Psoas muscle (tissue), 8 donors: Measurements from ENCODE around the gene ENAH. TPM values are rescaled to one million over a fixed set of nuclear protein-coding genes. Genes with fewer than 3 reads are reported as not detected.

Experiments
- ATAC-seq, 4 donors: fragments of 200-7000 bp; cut with Tn5 transposase; one replicate each; pipeline ENCODE4 v1.9.1; 2020; ENCODE audit warnings: moderate library complexity in 3 of 4, mild to moderate bottlenecking in 2 of 4
- DNase-seq, 2 donors: peaks; one replicate each; pipeline ENCODE4 v3.0.0-alpha.2; 2020
- H3K27ac ChIP-seq: fragments of 200-600 bp; one replicate; pipeline ENCODE4 v1.8.0; 2022
- H3K27me3 ChIP-seq, 3 donors: fragments of 200-600 bp in 1 of 3; one replicate each; pipeline versions ENCODE4 v1.6.1 to v1.8.0; 2013 to 2022; ENCODE audit warnings: low read length in 2 of 3, mild to moderate bottlenecking in 2 of 3, moderate library complexity in 1 of 3; ENCODE audit not compliant: insufficient read depth in 3 of 3
- H3K36me3 ChIP-seq, 2 donors: fragments of 200-600 bp in 1 of 2; one replicate each; pipeline versions ENCODE4 v1.6.1 to v1.8.0; 2013 to 2022; ENCODE audit warnings: low read depth in 1 of 2, mild to moderate bottlenecking in 1 of 2, moderate library complexity in 1 of 2; ENCODE audit not compliant: insufficient read depth in 1 of 2
- H3K4me1 ChIP-seq: fragments of 200-600 bp; one replicate; pipeline ENCODE4 v1.8.0; 2022
- H3K4me3 ChIP-seq: fragments of 200-600 bp; one replicate; pipeline ENCODE4 v1.8.0; 2022; ENCODE audit warnings: mild to moderate bottlenecking
- H3K9me3 ChIP-seq: fragments of 200-600 bp; one replicate; pipeline ENCODE4 v1.8.0; 2022
- CTCF ChIP-seq: fragments of 200-600 bp; IDR thresholded peaks from one replicate; pipeline ENCODE4 v1.8.0; 2022; ENCODE audit warnings: antibody characterized with exemption
- WGBS, 3 donors: extraction: QIAGEN DNeasy Blood & Tissue Kit; methylation state at CpG; one replicate each; pipeline versions ENCODE4 v1.1.6 to v1.1.7; 2013; 5-methylcytosine and 5-hydroxymethylcytosine counted together
- intact Hi-C, 2 donors: fragments of 100-400 bp; cut with DNase I; formaldehyde crosslinking; loops; one replicate each; pipeline versions ENCODE4 v1.11.0 to v1.14.2; 2022
- polyA plus RNA-seq, 3 donors: library from polyadenylated mRNA; stranded (reverse); fragments of 200-250 nt; gene quantifications; one replicate each; pipeline ENCODE4 v1.2.3, GENCODE V29; 2013
- total RNA-seq, 4 donors: library from RNA; stranded (reverse); fragmentation: NEBNext Ultra II Directional in 2 of 4; extraction: Animal tissue kit (Norgen Biotek cat#: 25700) in 2 of 4; gene quantifications; one replicate each; pipeline versions ENCODE4 v1.2.1 to v1.2.4, GENCODE V29; 2021 to 2023
- donor health status: healthy with polysubstance abuse.
- donor health status: DM: no; HTN: no; CAD: no; lungs with moderate emphysema.
- donor health status: Bipolar disorder and iron deficiency.
- donor health status: healthy.
- donor health status: DM: yes; HTN: yes; CAD: no.
- donor health status: DM: no; HTN: no; CAD: no.
- donor health status: DM: no; HTN: no; CAD: no.
- donor health status: DM: yes; HTN: yes; CAD: no.

Gene ENAH
- total and polyA plus RNA-seq, 7 donors = 17.1 to 262 (median 119) TPM

- Histone ChIP-seq H3K9me3 (no peaks in the 10 kb centered on the region), H3K36me3 (no peaks in the 10 kb centered on the region), H3K27me3 (no peaks in the 10 kb centered on the region), H3K4me3 (no peak overlapping the region), H3K4me1 (peaks cover 62% of the 10 kb centered on the region), H3K27ac (no peak overlapping the region)
- 37 to 70% (median 38%) methylated on average over 5 of the region's 5 CpGs for WGBS, 3 donors
- no peak for DNase-seq
- intact Hi-C loops = loop anchor here in 1 of 2 donors (10.0 kb wide), 1 partner anchor 61 kb away; the partner anchor contains the start of gene ENAH
- peak in 3 of 4 donors; percentile 16 to 61 (median 29) for ATAC-seq
- TF ChIP-seq CTCF = no peak
Measured at GRCh38 chr1:225593414-225593813, 59.5 kb downstream of the ENAH start.

GRCh38 chr1:225592362-225593025 is 60.4 kb downstream of the ENAH start:
- intact Hi-C loops = loop anchor here in 1 of 2 donors (10.0 kb wide), 1 partner anchor 62 kb away; the partner anchor contains the start of gene ENAH
- ATAC-seq = no peak
- Histone ChIP-seq H3K4me1 (peaks cover 56% of the 10 kb centered on the region), H3K4me3 (no peak overlapping the region), H3K27ac (no peak overlapping the region), H3K36me3 (no peaks in the 10 kb centered on the region), H3K9me3 (no peaks in the 10 kb centered on the region), H3K27me3 (no peaks in the 10 kb centered on the region)
- 69 to 78% (median 71%) methylated on average over 3 of the region's 3 CpGs for WGBS, 3 donors
- DNase-seq = no peak
- TF ChIP-seq CTCF = no peak

GRCh38 chr1:225587310-225587709 is 65.6 kb downstream of the ENAH start:
- no peaks in the 10 kb centered on the region for H3K9me3 ChIP-seq
- WGBS, 3 donors = 96 to 100% (median 98%) methylated on average over 1 of the region's 1 CpG

GRCh38 chr1:225581186-225581585 is 71.7 kb downstream of the ENAH start:
- intact Hi-C loops = no loop called here
- TF ChIP-seq CTCF = no peak
- H3K9me3 ChIP-seq = no peaks in the 10 kb centered on the region
- H3K27ac ChIP-seq = no peak overlapping the region
- peak in 2 of 4 donors; percentile 63 to 80 for ATAC-seq
- peak overlapping the region; percentile 1 for H3K4me3 ChIP-seq
- H3K27me3 ChIP-seq = no peaks in the 10 kb centered on the region
- no peak for DNase-seq
- peaks cover 0 to 6% of the 10 kb centered on the region in 2 donors for H3K36me3 ChIP-seq
- 3 to 5% (median 3%) methylated on average over 3 of the region's 3 CpGs for WGBS, 3 donors
- peaks cover 36% of the 10 kb centered on the region for H3K4me1 ChIP-seq

More at GRCh38 chr1:225587310-225587709, 65.6 kb downstream of the ENAH start:
- no peak for TF ChIP-seq CTCF
- H3K4me1 ChIP-seq = peaks cover 13% of the 10 kb centered on the region
- no peak overlapping the region for H3K27ac ChIP-seq
- H3K27me3 ChIP-seq = no peaks in the 10 kb centered on the region
- ATAC-seq (no peak), DNase-seq (no peak)
- H3K4me3 ChIP-seq = no peak overlapping the region
- intact Hi-C loops = no loop called here
- H3K36me3 ChIP-seq = peaks cover 0 to 6% of the 10 kb centered on the region in 2 donors
